Inflammatory macrophage (primary cell): ENCODE measurements around the gene XYLT2.
"Not testable (repeated sequence)": the region's sequence is repeated elsewhere in the genome, so short reads cannot be mapped to it uniquely, and the experiment has no call there.

ENCODE experiments used
- DNase-seq, 2 donors: peaks; one replicate each; pipeline ENCODE4 v3.0.0-alpha.2; 2020 to 2022

The XYLT2 gene

DNA sequence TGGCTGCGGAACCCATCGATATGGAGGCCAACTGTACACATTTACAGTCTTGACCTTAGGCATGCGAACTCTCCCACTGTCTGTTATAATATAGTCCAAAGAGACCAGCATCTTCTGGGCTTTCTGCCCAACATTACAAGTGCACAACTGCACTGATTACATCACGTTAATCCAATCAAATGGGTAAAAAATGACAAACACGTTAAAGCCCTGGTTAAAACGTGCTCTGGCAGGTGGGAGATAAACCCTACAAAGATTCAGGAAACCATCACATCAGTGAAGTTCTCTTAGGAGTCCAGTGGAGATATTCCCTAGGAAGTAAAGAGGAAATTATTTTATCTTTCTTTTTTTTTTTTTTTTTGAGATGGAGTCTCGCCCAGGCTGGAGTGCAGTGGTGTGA lies 23.7 kb upstream of the XYLT2 start:
- no peak for DNase-seq

DNA sequence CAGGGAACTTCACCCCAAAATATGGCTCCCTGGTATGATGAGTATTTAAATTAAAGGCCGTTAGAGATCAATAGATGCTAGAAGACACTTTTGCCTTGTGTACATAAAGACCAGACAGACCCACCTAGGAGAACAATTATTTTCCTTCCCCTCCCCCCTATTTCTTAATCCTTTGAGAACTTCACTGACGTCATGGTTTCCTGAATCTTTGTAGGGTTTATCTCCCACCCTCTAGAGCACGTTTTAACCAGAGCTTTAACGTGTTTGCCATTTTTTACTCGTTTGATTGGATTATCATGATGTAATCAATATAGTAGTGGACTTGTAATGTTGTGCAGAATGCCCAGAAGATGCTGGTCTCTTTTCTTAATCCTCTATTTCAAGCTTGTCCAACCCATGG lies 22.9 kb upstream of the XYLT2 start:
- DNase-seq: no peak

DNA sequence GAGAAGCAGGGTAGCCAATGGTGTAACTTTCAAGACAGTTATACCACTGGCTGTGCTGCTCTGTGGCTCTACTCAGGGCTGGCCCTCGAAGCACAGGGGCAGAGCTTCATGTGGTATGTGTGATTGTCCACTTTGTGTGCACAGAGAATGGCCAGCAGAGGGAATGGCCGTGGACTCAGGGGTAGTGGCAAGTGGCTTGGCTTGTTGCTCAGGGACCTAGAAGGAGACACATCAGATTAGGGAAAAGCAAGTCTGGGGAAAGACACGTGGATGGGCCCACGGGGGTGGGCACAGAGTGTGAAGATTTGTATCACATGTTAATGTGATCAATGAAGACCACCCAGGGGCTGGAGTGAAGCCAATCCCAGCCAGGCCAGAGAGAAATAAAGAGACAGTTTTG lies 20.0 kb upstream of the XYLT2 start:
- DNase-seq: no peak

DNA sequence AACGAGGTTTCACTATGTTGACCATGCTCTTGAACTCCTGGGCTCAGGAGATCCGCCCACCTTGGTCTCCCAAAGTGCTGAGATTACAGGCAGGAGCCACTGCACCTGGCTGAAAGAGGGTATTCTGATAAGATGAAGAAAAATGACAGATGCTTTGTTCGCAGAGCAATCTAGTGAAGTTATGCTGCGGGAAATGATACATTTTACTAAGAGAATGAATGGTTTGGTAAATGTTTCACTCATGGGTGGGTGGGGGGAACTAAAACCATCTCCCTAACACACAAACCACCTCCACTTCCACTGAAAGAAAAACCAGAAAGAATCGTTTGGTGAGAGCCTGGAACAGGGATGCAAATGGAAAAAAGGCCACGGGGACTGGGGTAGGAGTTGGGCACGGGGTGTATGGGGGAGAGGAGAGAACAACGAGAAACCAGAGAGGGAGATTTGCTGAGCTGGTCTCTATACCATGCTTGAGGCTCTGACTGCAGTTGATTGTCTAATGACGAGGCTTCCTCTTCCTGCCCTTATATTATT lies 19.0 kb upstream of the XYLT2 start:
- no peak for DNase-seq

DNA sequence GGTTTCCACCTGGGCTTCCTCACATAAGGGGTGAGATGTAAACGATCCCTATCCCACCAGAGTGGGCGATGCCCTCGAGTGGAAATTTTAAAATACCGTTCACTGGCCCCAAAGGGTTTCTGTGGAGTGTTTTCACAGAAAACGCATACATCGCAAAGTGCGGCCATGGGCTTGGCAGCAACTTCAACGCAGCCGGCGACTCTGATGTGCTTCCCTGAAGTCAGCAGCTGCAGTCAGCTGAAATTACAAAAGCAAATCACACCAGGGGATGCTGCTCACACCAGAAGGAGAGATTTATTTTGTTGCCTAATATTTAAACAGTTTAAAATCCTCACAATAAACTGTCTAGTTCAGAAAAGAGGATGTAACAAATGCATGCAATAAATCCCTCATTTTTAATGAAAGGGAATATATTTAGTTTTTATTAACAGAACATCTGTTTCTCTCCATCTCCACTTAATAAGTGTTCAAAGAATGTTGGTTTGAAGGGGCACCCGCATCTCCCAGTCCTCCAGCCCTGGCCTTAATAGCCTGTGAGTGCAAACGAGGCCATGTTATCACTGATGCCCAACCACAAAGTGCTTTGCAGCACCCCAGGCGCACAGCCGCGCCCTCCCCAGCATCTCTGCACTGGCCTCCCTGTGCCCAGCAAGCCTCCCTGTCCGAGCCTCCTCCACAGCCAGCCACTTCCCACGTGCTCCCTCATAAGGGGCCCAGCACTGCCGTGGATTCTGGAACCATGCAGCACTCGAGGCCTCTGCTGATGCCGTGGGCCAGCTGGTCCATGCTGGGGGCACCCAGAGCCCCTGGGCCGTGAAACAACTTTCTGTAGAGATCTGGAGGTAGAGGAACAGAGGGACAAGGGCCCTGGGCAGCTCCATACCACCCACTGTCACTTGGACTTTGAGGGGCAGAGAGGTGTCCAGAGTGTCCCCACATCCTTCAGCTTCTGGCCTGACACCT lies 17.3 kb upstream of the XYLT2 start:
- DNase-seq: no peak

DNA sequence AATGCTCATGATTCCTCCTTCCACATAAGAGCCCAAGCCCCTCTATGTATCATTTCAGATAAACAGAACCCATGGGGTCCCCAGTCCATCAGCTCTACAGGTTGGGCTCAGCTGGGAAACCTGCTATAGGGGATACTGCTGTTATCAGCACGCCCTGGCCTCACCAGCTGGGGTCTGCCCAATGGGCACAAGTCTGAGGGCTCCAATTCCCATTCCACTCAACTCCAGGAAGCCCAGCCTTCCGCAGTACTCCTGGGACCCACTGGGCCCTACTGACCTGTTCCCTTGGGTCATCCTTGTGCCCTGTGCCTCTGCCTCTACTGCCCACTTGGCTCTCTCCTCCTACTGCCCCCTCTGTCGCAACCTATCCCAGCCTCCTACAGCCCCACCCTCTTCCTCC lies 16.2 kb upstream of the XYLT2 start:
- DNase-seq: no peak

DNA sequence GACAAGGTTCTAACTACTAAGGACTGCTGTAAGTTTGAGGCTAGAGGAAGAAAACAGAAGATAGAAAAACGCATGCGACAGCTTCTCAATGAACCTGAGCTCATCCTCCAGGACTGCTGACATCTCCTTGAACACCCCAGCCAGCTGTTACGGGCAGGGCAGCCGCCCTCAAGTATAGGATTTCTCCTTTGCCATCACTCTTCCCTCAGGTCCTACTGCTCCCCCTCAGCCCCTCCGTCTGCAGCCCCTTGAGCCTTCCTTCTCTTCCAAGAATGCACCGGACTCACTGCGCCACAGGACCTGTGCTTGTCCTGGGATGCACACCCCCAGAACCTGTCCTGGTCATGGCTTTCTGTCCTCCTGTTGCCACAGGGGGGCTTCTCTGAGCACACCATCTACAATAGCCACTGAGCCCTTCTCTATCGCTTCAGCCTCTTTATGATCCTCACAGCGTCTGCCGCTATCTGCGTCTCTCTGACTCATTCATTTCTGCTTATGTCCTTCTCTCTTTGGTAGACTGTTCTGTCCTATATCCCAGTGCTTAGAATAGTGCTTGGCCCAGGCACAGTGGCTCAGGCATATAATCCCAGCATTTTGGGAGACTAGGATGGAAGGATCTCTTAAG lies 15.7 kb upstream of the XYLT2 start:
- DNase-seq: no peak

DNA sequence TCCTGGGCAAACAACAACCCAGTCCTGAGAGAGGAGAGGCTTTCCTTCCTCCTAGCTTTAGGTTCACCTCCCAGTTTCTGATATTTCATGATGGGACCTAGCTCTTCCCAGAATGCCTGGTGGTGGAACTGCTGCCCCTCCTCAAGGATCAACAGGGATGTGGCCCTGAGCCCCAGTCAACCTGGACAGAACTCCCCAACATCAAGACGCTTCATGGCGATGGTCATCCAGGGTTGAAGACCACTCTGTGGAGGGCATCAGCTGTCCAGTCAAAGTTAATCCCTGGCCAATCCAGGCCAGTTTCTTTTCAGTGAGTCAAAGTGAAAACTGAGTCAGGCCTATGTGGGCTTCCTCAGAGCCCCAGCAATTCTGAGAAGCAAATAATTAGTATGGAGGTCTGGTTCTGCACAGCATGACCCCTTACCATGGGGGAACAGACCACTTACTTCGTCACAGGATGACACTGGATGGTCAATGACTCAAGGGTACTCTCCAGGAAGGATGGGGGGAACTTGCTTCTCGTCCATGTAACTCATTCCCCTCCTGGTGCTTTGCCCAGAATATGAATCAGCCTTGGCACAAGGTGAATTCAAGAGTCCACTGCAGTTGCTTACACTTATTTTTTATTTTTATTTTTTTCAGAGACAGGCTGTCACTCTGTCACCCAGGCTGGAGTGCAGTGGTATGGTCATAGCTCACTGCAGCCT lies 14.7 kb upstream of the XYLT2 start:
- DNase-seq: no peak

DNA sequence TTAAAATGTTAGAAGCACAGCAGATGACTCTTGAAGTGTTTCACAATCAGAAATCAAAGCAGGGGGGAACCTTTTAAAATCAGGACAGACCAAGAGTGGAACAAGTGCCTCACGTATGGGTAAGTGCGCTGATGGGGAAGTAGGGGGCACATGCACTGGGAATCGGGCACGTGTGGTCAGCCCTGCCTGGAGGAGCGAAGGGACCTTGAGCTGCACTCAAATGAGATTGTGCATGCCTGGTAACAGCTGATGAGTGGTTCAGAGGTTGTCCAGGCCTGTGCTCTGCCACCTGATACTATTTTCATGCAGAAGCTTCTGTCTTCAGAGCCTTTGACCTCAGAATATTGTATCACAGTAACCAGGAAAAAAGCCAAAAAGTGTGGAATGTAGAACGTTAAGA lies 13.7 kb upstream of the XYLT2 start:
- peak in 1 of 2 donors; percentile 10 for DNase-seq

DNA sequence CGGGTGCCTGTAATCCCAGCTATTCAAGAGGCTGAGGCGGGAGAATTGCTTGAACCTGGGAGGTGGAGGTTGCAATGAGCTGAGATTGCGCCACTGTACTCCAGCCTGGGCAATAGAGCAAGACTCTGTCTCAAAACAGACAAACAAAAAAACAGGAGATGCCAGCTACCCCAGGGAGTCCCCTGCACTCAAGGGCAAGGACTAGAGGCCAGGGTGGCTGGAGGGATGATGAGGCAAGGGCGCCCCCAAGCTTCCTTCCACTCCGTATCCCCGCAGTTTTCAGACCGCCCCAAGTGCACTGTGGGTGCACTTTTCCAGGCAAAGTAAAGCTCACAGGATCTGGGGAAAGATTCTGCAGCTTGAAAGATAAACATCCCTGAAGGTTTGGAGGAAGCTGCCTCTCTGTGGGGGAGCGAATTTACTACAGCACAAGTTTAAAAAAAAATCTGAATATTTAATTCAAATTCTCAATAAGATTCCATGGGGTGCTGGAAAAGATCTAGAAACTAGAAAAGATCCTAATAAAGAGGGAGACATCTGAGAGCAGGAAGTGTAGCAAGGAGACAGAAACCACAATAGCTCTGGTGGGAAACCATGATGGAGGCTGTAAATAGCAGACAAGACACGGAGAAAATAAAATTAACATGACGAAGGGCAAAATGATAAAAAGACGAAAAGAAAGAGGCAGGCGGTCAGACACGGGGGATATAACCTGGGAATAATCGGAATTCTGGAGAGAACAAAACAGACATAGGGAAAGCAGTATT lies 12.5 kb upstream of the XYLT2 start:
- DNase-seq: not testable (repeated sequence)

DNA sequence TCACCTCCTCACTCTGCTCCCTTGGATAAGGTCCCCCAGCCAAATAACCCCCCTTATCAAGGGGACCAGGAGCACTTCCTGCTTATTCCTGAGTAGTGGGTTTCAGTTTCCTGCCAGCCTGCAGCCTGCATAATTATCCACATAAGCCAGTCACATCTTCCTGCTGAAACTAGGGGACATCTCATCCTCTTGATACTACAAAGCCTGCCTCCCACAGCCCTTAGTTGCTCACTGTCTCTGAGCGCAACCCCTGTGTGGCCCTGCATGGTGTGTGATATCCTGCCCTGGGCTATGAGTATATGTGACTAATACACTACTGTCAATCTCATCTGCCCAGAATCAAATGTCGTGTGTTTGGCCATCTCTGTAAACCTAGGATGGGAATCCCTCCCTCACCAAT lies 8.0 kb upstream of the XYLT2 start:
- no peak for DNase-seq

DNA sequence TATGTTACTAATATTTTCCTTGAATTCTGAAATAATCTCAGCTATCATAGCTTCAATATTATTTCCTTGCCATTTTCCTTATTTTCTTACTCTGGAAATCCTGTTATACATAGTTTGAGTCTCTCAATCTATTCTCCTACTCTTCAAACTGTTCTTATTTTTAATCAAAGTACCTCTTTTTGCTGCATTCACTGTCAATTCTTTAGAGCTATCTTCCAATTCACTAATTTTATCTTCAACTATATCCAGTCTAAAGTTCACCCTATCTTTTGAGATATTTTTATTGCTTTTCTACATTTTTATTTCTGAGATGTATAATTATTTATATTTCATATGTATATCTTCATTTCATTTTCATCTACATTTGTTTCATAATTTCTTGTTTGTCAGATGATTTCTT lies 7.3 kb upstream of the XYLT2 start:
- DNase-seq: no peak

DNA sequence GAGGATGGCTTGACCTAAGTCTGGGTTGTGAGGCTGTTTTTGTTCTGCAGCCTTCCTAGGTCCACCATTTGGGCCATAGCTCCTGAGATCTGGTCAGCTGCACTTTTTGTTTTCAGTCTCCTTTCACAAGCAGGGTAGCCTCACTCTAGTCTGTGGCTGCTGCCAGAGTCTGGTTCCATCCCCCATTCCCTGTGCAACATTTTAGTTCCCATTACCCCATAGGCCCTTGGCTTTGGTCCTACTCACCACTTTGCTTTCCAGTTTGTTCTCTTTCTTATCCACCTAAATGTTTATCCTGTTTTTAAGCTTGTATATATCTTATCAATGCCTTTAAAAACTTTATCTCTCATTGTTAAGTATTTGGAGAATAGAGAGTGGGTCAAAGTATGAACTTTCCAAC lies 6.5 kb upstream of the XYLT2 start:
- no peak for DNase-seq

DNA sequence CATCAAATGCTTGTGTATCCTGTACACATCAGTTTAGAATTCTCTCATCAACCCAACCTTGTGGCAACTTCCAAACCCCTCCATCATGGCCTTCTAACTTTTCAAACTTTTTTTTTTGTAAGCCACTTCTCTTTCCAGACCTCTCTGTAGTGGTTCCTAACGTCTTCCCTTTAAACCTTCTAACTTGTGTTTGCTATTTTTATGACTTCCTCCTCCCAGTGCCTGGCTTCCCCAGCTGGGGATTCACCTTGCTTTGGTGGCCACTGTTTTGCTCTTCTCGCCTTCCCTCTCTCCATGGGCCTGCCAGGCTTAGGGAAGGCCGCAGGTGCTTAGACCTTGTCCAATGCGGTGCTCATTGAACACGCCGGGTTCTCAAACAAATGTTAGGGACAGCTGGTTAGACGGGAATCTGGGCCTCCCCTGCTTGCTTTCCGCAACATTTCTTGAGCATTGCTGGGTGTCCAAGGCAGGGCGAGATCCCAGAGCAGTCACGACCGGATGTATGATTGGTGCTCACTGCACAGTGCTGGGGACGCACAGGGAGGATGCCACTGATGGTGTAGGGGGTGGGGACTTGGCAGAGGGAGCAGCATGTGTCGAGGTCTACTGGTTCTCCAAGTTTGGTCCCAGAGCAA lies 1.1 kb upstream of the XYLT2 start:
- peak; percentile 21 to 23 for DNase-seq

DNA sequence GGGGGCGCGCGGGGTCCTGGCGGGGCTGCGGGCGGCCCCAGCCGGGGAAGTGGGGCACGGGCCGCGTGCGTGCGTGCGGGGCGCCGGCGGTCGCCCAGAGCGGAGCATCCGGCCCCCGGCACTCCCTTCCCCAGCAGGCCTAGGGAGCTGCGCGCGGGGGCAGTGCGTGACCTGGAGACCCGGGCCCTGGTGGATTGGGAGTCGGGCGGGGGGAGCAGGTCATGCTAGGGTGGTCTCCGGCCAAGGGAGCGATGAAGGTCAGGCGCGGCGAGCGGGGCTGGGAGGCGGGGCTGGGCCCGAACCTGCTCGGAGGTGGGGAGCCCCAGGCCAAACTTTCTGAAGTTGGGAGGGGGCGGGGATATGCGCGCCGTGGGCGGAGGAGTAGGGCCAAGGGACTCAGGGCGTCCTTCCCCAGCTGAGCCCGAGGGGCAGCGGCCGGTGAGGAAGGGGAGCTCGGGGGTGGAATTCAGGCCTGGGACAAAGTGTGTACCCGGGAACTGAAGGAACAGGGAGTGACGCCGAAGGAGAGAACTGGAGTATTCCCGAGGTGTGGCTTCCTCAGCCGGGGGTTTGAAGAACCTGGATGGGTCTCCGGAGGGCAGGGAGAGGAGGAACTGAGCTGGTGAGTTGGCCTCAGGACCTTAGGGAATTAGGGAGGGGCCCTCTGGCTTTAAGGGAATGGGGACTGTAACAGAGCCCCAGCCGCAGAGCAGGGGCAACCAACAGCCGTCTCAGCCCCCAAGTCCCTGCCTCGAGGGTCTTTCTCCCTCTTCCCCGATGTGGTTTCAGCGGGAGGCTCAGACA lies 589 bp downstream of the XYLT2 start:
- peak in 1 of 2 donors; percentile 8 for DNase-seq

DNA sequence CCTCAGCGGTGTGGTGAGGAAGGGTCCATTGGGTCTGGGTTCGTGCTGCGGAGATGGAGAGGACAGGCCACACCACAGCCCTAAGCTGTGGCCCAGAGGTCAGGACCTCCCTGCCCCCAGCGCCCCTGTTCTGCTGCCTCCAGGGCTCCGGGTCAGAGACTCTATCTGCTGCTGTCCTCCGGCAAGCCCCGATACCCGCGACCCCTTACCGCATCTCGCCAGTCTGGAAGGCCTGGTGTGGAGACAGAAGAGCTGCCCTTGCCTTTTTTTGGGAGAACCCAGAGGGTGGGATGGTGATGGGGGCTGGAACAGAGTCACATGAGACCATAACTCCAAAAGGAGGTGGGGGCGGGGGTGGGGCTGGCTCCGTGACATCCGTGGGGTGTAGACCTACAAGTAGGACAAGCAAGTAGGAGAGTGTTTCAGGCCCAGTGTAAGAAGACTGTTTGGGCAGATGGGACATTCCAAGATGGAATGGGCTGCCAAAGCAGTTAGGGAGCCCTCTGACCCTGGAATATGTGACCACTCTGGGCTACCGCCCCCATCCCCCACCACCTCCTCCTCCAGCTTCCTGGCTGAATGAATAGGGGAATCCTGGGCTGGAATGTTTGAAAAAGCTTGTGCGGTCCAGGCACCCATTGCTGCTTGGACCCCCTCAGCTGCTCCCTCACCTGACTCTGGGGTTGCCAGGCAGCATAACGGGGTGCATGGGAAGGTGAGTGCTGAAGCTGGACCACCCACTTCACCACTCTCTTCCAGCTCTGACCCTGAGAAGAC lies 1.4 kb downstream of the XYLT2 start:
- no peak for DNase-seq

DNA sequence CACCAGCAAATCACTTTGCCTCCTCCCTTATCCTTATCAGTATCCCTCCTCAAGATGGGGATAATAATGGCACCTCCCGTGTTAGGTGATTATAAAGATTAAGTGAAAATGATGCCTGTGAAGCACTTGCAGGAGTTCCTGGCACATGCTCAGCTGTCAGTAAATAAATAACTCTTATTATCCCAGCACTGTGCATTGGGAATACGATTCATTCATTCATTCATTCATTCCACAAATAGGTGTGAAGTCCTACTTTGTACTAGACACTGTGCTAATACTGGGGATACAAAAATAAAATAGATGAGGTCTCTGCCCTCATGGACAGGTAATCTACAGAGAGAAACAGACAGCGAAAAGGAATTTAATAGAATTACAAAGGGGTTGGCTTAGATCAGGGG lies 2.0 kb downstream of the XYLT2 start:
- no peak for DNase-seq

DNA sequence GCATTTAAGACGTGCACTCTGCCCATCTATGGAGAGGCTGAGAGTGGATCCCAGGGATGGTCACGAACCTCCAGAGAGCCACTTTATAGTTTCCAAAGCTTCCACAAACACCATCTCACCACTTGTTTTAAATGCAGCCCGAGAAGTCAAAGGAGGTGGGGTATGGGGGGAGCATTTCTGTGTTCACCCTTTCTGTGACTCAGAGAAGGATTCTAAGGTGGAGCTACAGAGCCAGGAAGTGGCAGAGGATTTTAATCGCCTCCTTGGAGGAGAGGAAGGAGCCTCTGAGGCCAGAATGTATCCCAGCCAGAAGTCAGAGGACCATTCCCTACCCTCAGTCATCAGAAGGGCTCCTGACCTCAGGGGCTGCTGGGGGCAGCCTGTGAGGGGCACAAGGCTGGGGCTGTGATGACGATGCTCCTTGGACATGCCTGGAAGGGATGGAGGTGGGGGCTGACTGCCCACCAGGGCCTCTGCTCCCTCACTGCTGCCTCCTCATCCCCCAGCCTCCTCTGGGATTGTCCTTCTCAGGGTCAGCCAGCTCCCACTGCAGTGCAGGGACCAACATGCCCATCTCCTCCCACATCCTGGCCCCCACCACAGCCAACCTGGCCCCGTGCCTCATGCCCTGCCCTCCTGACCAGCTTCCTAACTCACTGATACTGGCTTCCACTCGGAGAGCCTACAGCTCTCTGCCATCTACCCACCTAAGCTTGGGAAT lies 2.8 kb downstream of the XYLT2 start:
- DNase-seq: no peak

DNA sequence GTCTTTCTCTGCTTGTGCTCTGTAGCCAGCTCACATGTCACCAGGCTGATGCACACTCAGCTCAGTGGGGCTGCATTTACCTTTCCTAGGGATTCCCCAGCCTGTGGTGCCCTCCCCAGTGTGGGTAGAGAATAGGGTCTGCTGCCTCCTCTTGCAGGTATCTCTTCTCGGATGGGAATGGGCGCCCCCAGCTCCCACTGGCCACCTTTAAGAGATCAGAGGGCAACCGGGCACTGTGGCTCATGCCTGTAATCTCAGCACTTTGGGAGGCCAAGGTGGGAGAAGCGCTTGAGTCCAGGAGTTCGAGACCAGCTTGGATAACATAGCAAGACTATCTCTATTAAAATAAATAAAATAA lies 3.3 kb downstream of the XYLT2 start:
- no peak for DNase-seq

DNA sequence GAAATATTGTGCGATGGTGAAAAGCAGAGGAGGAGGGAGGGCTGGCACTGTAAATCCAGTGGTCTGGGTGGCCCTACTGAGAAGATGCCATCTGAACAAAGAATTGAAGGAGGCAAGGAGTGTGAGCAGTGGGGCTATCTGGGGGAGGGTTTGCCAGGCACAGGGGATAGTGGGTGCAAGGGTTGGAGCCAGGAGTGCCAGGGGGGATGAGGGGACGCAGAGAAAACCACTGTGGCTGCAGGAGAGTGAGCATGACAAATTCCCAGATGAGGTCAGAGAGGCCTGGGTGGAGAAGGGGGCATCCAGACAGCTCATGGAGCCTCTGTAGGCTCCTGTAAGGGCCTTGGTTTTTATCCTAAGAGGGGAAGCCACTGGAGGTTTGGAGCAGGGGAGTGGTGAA lies 4.8 kb downstream of the XYLT2 start:
- DNase-seq: no peak
